HCT116 (cell line): ENCODE measurements around the gene EARS2.

Source experiments
- ATF3 ChIP-seq: IDR thresholded peaks from 2 replicates; pipeline ENCODE4 v1.6.1; 2012
- CBX3 ChIP-seq: IDR thresholded peaks from 2 replicates; pipeline ENCODE4 v1.6.1; 2012; ENCODE audit warnings: low read depth
- CEBPB ChIP-seq: IDR thresholded peaks from 2 replicates; pipeline ENCODE4 v1.6.1; 2012; ENCODE audit warnings: low read depth
- CTCF ChIP-seq, 3 experiments: fragments of 200-600 bp in 1 of 3; sonication (generic) in 1 of 3; IDR thresholded peaks in 2 of 3; conservative IDR thresholded peaks in 1 of 3; 2 replicates each; pipeline ENCODE4 v1.5.1; 2012 to 2017; ENCODE audit warnings: low read depth in 2 of 3, low read length in 2 of 3, antibody characterized with exemption in 1 of 3, borderline replicate concordance in 1 of 3, control low read depth in 1 of 3, mild to moderate bottlenecking in 1 of 3, mixed read lengths in 1 of 3, mixed run types in 1 of 3, moderate library complexity in 1 of 3; ENCODE audit not compliant: insufficient read depth in 1 of 3
- EZH2 ChIP-seq: fragments of 200-600 bp; sonication (generic); IDR thresholded peaks from 2 replicates; pipeline ENCODE4 v1.6.1; 2017; ENCODE audit warnings: antibody characterized with exemption, mixed run types
- JUND ChIP-seq: IDR thresholded peaks from 2 replicates; pipeline ENCODE4 v1.6.1; 2012
- POLR2A ChIP-seq: IDR thresholded peaks from 2 replicates; pipeline ENCODE4 v1.7.0; 2011; ENCODE audit warnings: borderline replicate concordance; ENCODE audit not compliant: insufficient read depth, insufficient read length; ENCODE audit errors: extremely low read depth
- POLR2AphosphoS5 ChIP-seq: IDR thresholded peaks from 2 replicates; pipeline ENCODE4 v1.6.1; 2011; ENCODE audit warnings: mild to moderate bottlenecking, low read depth, low read length, moderate library complexity
- SIN3A ChIP-seq: IDR thresholded peaks from 2 replicates; pipeline ENCODE4 v1.6.1; 2012; ENCODE audit warnings: low read depth
- SP1 ChIP-seq: IDR thresholded peaks from 2 replicates; pipeline ENCODE4 v1.6.1; 2012; ENCODE audit warnings: low read depth
- SRF ChIP-seq: IDR thresholded peaks from 2 replicates; pipeline ENCODE4 v1.6.1; 2012; ENCODE audit warnings: low read depth
- YY1 ChIP-seq: IDR thresholded peaks from 2 replicates; pipeline ENCODE4 v1.6.1; 2011; ENCODE audit warnings: low read length, low read depth, moderate library complexity, mild to moderate bottlenecking; ENCODE audit not compliant: insufficient replicate concordance; ENCODE audit errors: extremely low read depth
- ZBTB33 ChIP-seq: IDR thresholded peaks from 2 replicates; pipeline ENCODE4 v1.6.1; 2011; ENCODE audit warnings: mild to moderate bottlenecking, low read length, moderate library complexity; ENCODE audit not compliant: insufficient replicate concordance; ENCODE audit errors: extremely low read depth
- ZNF274 ChIP-seq: fragments of 200-500 bp; sonication (Bioruptor generic); IDR thresholded peaks from 2 replicates; pipeline ENCODE4 v1.6.1; 2014; ENCODE audit warnings: mild to moderate bottlenecking, low read depth, low read length, inconsistent platforms

GRCh38 chr16:23495671-23496070, 61.5 kb downstream of the EARS2 start:
- TF ChIP-seq EZH2 (no peak), POLR2AphosphoS5 (no peak), CBX3 (no peak), ZBTB33 (no peak), SIN3A (no peak), CTCF (IDR thresholded peaks at IDR 0.05 in 2 of 3, conservative IDR thresholded peaks at IDR 0.05 in 1 of 3; ENCODE audit: borderline replicate concordance in 1 of 3, insufficient read depth in 1 of 3, low read depth in 2 of 3, low read length in 2 of 3) (no peak), CEBPB (no peak), POLR2A (no peak), SRF (no peak), JUND (no peak), ATF3 (no peak), SP1 (no peak), YY1 (no peak), ZNF274 (no peak)
